ENCODE results near the gene RARS1. TPM values are rescaled to one million over a fixed set of nuclear protein-coding genes. Genes with fewer than 3 reads are reported as not detected.
A peak's percentile ranks its signal among the peaks of the same experiment; 100 is the strongest.

RARS1 gene
- total RNA-seq, 2 donors from 2014 or later = 98.9 to 109 TPM

DNA sequence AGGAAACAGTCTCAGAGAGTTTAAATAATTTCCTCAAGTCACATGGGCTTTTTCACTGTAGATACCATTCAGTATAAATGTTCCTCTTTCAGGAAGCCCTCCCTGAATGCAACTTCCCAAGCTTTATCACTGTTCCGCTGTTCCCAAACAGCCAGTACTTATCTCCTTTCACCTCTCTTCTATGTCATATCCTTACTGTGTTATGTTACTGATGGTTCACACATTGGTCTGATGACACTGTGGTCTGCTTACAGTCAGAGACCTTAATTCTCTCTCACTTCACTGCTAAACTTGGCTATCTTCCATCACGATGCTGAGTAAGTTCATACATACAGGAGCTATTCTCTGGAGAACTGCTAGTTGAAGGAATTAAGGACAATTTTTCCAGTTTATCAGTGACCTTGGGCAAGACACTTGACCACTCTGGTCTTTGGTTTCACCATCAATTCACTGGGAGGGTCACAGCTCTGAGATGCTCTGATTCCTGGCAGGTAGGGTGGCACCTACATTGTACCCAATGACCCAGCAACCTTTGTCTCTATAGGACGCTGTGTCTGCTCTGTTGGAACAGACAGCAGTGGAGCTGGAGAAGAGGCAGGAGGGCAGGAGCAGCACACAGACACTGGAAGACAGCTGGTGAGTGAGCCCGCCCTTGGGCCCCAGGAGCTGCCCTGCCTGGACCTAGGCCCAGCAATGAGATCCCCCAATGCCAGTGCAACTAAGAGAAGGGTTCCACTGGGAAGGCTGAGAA lies 42.1 kb upstream of the RARS1 start:
- H3K36me3 Mint-ChIP-seq (ENCODE audit: low read depth) = peaks cover 16% of the 10 kb centered on the region
- H3K27ac Mint-ChIP-seq = no peak overlapping the region
- no peak overlapping the region for H3K4me3 Mint-ChIP-seq
- no peaks in the 10 kb centered on the region for H3K4me1 Mint-ChIP-seq
- Histone ChIP-seq H3K27ac (ENCODE audit: low read depth, low read length) (no peak overlapping the region), H3K36me3 (ENCODE audit: control insufficient read depth, insufficient read depth, low read length) (peaks cover 4% of the 10 kb centered on the region), H3K9ac (ENCODE audit: extremely low read depth, low read length, poor library complexity, severe bottlenecking) (no peak overlapping the region), H3K4me3 (ENCODE audit: low read length) (no peak overlapping the region), H3K27me3 (ENCODE audit: control insufficient read depth, insufficient read depth, low read length, poor library complexity, severe bottlenecking) (no peaks in the 10 kb centered on the region), H3K4me1 (ENCODE audit: control insufficient read depth, insufficient read depth, low read length) (no peaks in the 10 kb centered on the region), H3K9me3 (ENCODE audit: control insufficient read depth, low read length) (no peaks in the 10 kb centered on the region)
- no peak for DNase-seq
- TF ChIP-seq, protein P1, sequence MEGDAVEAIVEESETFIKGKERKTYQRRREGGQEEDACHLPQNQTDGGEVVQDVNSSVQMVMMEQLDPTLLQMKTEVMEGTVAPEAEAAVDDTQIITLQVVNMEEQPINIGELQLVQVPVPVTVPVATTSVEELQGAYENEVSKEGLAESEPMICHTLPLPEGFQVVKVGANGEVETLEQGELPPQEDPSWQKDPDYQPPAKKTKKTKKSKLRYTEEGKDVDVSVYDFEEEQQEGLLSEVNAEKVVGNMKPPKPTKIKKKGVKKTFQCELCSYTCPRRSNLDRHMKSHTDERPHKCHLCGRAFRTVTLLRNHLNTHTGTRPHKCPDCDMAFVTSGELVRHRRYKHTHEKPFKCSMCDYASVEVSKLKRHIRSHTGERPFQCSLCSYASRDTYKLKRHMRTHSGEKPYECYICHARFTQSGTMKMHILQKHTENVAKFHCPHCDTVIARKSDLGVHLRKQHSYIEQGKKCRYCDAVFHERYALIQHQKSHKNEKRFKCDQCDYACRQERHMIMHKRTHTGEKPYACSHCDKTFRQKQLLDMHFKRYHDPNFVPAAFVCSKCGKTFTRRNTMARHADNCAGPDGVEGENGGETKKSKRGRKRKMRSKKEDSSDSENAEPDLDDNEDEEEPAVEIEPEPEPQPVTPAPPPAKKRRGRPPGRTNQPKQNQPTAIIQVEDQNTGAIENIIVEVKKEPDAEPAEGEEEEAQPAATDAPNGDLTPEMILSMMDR (conservative IDR thresholded peaks at IDR 0.05) = no peak
- WGBS, 2 experiments (ENCODE audit: insufficient coverage in 1 of 2, insufficient read length in 1 of 2) = 77 to 91% methylated on average over 3 to 4 of the region's 4 CpGs
- H3K9me3 Mint-ChIP-seq = no peaks in the 10 kb centered on the region
- no peaks in the 10 kb centered on the region for H3K27me3 Mint-ChIP-seq (ENCODE audit: insufficient read depth)

DNA sequence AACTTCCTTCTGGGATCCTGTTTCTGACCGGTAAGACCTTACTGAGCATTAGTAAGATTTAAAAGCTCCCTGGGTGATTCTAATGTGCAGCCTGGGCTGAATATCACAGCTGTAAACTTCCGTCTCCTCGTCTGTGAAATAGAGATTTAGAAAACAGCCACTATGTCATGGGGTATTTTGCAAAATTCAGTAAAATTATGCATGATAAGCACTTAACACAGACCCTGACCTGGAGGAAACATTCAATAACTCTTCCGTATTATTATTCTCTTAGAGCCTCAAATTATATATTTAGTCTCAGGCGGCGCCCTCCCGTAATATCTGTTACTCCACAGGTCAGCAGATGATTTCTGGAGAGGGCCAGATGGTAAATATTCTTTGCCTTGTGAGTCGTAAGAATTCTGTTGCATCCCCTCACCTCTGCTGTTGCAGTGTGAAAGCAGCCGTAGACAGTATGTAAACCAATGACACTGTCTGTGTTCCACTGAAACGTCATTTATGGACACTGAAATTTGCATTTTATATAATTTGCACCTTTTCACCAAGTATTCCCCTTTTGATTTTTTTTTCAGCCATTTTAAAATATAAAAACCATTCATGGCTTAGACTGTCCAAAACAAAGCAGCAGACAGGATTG lies 39.2 kb upstream of the RARS1 start:
- H3K27ac ChIP-seq (ENCODE audit: low read depth, low read length) = peak overlapping the region; percentile 99
- H3K27me3 Mint-ChIP-seq (ENCODE audit: insufficient read depth) = no peaks in the 10 kb centered on the region
- 88 to 93% methylated on average over 8 to 10 of the region's 10 CpGs for WGBS, 2 experiments (ENCODE audit: insufficient coverage in 1 of 2, insufficient read length in 1 of 2)
- no peaks in the 10 kb centered on the region for H3K4me1 Mint-ChIP-seq
- H3K4me3 ChIP-seq (ENCODE audit: low read length) = no peak overlapping the region
- peaks cover 11% of the 10 kb centered on the region for H3K36me3 Mint-ChIP-seq (ENCODE audit: low read depth)
- H3K27me3 ChIP-seq (ENCODE audit: control insufficient read depth, insufficient read depth, low read length, poor library complexity, severe bottlenecking) = no peaks in the 10 kb centered on the region
- no peak for DNase-seq
- no peak overlapping the region for H3K9ac ChIP-seq (ENCODE audit: extremely low read depth, low read length, poor library complexity, severe bottlenecking)
- no peak overlapping the region for H3K27ac Mint-ChIP-seq
- H3K9me3 Mint-ChIP-seq = no peaks in the 10 kb centered on the region
- H3K4me1 ChIP-seq (ENCODE audit: control insufficient read depth, insufficient read depth, low read length) = no peaks in the 10 kb centered on the region
- TF ChIP-seq, protein P1 (conservative IDR thresholded peaks at IDR 0.05) = no peak
- H3K9me3 ChIP-seq (ENCODE audit: control insufficient read depth, low read length) = no peaks in the 10 kb centered on the region
- H3K36me3 ChIP-seq (ENCODE audit: control insufficient read depth, insufficient read depth, low read length) = no peaks in the 10 kb centered on the region
- no peak overlapping the region for H3K4me3 Mint-ChIP-seq

DNA sequence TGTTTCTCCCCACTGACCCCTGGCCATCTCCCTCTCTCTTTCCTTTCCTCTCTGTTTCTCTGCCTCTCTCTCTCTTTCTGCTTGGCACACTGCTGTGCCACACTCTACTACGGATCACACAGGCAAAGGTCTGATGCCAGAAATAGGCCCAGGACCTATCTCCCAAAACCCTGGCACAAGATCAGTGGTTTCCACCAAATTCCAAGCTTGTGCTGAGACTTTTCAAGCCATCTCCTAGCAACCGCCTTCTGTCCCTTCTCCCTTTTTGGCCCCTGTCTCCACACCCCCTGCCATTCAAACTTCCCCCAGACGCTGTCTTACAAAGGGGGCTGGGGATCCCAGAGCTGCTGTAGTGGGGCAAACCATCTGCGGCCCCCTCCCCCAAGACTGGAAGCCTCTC lies 38.5 kb upstream of the RARS1 start:
- TF ChIP-seq, protein P1 (conservative IDR thresholded peaks at IDR 0.05) = no peak
- H3K27me3 ChIP-seq (ENCODE audit: control insufficient read depth, insufficient read depth, low read length, poor library complexity, severe bottlenecking) = no peaks in the 10 kb centered on the region
- H3K4me1 ChIP-seq (ENCODE audit: control insufficient read depth, insufficient read depth, low read length) = no peaks in the 10 kb centered on the region
- no peak overlapping the region for H3K4me3 ChIP-seq (ENCODE audit: low read length)
- H3K9me3 ChIP-seq (ENCODE audit: control insufficient read depth, low read length) = no peaks in the 10 kb centered on the region
- H3K4me1 Mint-ChIP-seq = no peaks in the 10 kb centered on the region
- H3K9ac ChIP-seq (ENCODE audit: extremely low read depth, low read length, poor library complexity, severe bottlenecking) = no peak overlapping the region
- peaks cover 10% of the 10 kb centered on the region for H3K36me3 Mint-ChIP-seq (ENCODE audit: low read depth)
- H3K27ac Mint-ChIP-seq = no peak overlapping the region
- no peak overlapping the region for H3K4me3 Mint-ChIP-seq
- WGBS, 2 experiments (ENCODE audit: insufficient coverage in 1 of 2, insufficient read length in 1 of 2) = 53 to 80% methylated on average over 4 of the region's 4 CpGs
- H3K27me3 Mint-ChIP-seq (ENCODE audit: insufficient read depth) = no peaks in the 10 kb centered on the region
- peak overlapping the region; percentile 99 for H3K27ac ChIP-seq (ENCODE audit: low read depth, low read length)
- H3K9me3 Mint-ChIP-seq = no peaks in the 10 kb centered on the region
- DNase-seq = no peak
- no peaks in the 10 kb centered on the region for H3K36me3 ChIP-seq (ENCODE audit: control insufficient read depth, insufficient read depth, low read length)

All from endodermal cell (in vitro differentiated cells).